Measurements from ENCODE around the gene RNF111. TPM values are rescaled to one million over a fixed set of nuclear protein-coding genes. Genes with fewer than 3 reads are reported as not detected.

Gene RNF111
- total and polyA plus RNA-seq, 2 of the 13 experiments (the other 11 are each of a cell fraction or from before 2014, with no cell fraction given) = 12.1 to 23.1 TPM

DNA sequence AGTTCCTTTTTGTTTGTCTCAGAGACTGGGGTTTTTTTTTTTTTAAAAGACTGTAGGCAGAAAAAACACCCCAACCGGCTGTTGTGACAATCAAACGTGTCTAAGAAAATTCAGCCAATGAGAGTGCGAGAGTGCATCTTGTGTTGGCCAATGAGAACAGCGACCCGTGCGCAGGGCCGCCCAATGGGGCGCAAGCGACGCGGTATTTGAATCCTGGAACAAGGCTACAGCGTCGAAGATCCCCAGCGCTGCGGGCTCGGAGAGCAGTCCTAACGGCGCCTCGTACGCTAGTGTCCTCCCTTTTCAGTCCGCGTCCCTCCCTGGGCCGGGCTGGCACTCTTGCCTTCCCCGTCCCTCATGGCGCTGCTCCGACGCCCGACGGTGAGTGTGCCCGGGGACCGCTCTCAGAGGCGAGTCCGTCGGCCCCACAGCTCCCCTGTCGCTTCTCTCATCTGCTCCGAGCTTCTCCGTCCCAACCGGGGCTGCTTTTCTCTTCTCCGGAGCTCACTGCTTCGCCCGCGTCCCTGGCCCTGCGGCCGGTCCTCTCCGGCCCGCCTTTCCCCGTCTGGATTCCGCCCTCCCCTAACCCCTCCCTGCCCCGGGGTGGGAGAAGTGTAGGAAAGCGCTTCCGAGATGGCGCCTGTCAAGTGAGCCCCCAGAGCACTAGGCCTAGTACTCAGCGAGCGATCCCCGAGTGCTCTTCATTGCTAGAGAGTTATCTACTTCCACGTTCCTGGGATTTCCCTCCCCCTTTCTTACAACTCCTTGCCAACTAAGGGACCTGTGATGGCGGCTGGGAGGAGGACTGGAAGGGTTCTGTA is 117.7 kb downstream of the RNF111 start, which contains the start of gene CCNB2 (continued):
- TF ChIP-seq, protein P1, sequence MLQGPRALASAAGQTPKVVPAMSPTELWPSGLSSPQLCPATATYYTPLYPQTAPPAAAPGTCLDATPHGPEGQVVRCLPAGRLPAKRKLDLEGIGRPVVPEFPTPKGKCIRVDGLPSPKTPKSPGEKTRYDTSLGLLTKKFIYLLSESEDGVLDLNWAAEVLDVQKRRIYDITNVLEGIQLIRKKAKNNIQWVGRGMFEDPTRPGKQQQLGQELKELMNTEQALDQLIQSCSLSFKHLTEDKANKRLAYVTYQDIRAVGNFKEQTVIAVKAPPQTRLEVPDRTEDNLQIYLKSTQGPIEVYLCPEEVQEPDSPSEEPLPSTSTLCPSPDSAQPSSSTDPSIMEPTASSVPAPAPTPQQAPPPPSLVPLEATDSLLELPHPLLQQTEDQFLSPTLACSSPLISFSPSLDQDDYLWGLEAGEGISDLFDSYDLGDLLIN (CRISPR knock-in tag; IDR thresholded peaks at IDR 0.05; ENCODE audit: borderline replicate concordance) = peak; percentile 81; the same call in 1 of the 2 replicates
- TF ChIP-seq ZNF564 (CRISPR knock-in tag; IDR thresholded peaks at IDR 0.05) (no peak), ZNF343 (CRISPR knock-in tag; IDR thresholded peaks at IDR 0.05) (no peak), ZNF615 (CRISPR knock-in tag; IDR thresholded peaks at IDR 0.05; ENCODE audit: borderline replicate concordance) (no peak), NFATC3 (CRISPR knock-in tag; IDR thresholded peaks at IDR 0.05) (no peak), FLYWCH1 (CRISPR knock-in tag; IDR thresholded peaks at IDR 0.05) (0 out of 2 replicates have a peak, but pooled peaks have one; percentile 32), KMT2B (CRISPR knock-in tag; IDR thresholded peaks at IDR 0.05) (peak; percentile 85), XRCC5 (optimal IDR thresholded peaks at IDR 0.05; ENCODE audit: low read length) (peak; percentile 30), ZNF563 (CRISPR knock-in tag; IDR thresholded peaks at IDR 0.05) (peak; percentile 64; the same call in 1 of the 2 replicates), GABPB1 (CRISPR knock-in tag; IDR thresholded peaks at IDR 0.05) (no peak; the same call in 1 of the 2 replicates), ZNF547 (CRISPR knock-in tag; IDR thresholded peaks at IDR 0.05) (peak; percentile 53; the same call in 1 of the 2 replicates), ZMYM2 (CRISPR knock-in tag; IDR thresholded peaks at IDR 0.05) (no peak), MIXL1 (CRISPR knock-in tag; IDR thresholded peaks at IDR 0.05) (no peak), ZNF781 (CRISPR knock-in tag; IDR thresholded peaks at IDR 0.05; ENCODE audit: borderline replicate concordance, not compliant biosample characterization) (peak; percentile 91), EP300 (IDR thresholded peaks at IDR 0.05; ENCODE audit: low read depth in 2 of 2, low read length in 2 of 2) (no peak), EP300 (CRISPR knock-in tag; IDR thresholded peaks at IDR 0.05; ENCODE audit: borderline replicate concordance) (no peak), RFX1 (IDR thresholded peaks at IDR 0.05) (no peak), ZSCAN9 (CRISPR knock-in tag; IDR thresholded peaks at IDR 0.05; ENCODE audit: borderline replicate concordance) (no peak)
- TF ChIP-seq, protein P2, sequence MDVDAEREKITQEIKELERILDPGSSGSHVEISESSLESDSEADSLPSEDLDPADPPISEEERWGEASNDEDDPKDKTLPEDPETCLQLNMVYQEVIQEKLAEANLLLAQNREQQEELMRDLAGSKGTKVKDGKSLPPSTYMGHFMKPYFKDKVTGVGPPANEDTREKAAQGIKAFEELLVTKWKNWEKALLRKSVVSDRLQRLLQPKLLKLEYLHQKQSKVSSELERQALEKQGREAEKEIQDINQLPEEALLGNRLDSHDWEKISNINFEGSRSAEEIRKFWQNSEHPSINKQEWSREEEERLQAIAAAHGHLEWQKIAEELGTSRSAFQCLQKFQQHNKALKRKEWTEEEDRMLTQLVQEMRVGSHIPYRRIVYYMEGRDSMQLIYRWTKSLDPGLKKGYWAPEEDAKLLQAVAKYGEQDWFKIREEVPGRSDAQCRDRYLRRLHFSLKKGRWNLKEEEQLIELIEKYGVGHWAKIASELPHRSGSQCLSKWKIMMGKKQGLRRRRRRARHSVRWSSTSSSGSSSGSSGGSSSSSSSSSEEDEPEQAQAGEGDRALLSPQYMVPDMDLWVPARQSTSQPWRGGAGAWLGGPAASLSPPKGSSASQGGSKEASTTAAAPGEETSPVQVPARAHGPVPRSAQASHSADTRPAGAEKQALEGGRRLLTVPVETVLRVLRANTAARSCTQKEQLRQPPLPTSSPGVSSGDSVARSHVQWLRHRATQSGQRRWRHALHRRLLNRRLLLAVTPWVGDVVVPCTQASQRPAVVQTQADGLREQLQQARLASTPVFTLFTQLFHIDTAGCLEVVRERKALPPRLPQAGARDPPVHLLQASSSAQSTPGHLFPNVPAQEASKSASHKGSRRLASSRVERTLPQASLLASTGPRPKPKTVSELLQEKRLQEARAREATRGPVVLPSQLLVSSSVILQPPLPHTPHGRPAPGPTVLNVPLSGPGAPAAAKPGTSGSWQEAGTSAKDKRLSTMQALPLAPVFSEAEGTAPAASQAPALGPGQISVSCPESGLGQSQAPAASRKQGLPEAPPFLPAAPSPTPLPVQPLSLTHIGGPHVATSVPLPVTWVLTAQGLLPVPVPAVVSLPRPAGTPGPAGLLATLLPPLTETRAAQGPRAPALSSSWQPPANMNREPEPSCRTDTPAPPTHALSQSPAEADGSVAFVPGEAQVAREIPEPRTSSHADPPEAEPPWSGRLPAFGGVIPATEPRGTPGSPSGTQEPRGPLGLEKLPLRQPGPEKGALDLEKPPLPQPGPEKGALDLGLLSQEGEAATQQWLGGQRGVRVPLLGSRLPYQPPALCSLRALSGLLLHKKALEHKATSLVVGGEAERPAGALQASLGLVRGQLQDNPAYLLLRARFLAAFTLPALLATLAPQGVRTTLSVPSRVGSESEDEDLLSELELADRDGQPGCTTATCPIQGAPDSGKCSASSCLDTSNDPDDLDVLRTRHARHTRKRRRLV (CRISPR knock-in tag; IDR thresholded peaks at IDR 0.05) = no peak
- TF ChIP-seq, protein P3, sequence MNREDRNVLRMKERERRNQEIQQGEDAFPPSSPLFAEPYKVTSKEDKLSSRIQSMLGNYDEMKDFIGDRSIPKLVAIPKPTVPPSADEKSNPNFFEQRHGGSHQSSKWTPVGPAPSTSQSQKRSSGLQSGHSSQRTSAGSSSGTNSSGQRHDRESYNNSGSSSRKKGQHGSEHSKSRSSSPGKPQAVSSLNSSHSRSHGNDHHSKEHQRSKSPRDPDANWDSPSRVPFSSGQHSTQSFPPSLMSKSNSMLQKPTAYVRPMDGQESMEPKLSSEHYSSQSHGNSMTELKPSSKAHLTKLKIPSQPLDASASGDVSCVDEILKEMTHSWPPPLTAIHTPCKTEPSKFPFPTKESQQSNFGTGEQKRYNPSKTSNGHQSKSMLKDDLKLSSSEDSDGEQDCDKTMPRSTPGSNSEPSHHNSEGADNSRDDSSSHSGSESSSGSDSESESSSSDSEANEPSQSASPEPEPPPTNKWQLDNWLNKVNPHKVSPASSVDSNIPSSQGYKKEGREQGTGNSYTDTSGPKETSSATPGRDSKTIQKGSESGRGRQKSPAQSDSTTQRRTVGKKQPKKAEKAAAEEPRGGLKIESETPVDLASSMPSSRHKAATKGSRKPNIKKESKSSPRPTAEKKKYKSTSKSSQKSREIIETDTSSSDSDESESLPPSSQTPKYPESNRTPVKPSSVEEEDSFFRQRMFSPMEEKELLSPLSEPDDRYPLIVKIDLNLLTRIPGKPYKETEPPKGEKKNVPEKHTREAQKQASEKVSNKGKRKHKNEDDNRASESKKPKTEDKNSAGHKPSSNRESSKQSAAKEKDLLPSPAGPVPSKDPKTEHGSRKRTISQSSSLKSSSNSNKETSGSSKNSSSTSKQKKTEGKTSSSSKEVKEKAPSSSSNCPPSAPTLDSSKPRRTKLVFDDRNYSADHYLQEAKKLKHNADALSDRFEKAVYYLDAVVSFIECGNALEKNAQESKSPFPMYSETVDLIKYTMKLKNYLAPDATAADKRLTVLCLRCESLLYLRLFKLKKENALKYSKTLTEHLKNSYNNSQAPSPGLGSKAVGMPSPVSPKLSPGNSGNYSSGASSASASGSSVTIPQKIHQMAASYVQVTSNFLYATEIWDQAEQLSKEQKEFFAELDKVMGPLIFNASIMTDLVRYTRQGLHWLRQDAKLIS (CRISPR knock-in tag; IDR thresholded peaks at IDR 0.05) = no peak
